ENCODE data around the gene TTC28.
"Not testable (repeated sequence)": the region's sequence is repeated elsewhere in the genome, so short reads cannot be mapped to it uniquely, and the experiment has no call there.

TTC28 gene

GRCh38 chr22:28604966-28605761 lies 74.5 kb downstream of the TTC28 start:
- no peak for DNase-seq
- no peak for ATAC-seq

GRCh38 chr22:28601915-28602314 lies 77.7 kb downstream of the TTC28 start:
- DNase-seq (no peak), ATAC-seq (no peak)

DNA sequence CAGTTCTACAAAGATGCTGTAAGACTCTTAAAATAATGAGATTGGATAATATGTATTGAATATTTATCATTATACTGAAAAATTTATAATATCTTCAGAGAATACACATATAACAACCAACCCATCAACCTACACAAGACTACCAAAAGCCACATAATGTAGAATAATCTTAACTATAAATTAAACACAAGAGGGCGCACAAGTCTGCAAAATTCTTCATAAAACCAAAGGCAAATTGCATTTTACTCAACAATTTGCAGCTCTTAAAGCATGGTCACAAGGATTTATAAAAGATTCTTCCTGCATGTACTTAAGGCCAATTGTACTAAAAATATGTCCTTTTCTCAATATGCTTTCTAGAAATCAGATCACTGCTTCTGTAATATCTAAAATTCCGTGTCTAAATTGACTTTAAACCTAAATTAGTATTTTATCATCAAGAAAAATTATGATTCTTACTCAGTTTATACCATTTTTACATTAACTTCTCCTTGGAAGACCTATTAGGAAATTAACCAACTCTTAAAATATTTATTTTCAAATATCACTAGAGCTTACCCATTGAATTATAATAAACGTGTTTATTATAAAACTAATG lies 79.0 kb downstream of the TTC28 start:
- no peak for DNase-seq
- no peak for ATAC-seq

GRCh38 chr22:28599693-28600092 lies 79.9 kb downstream of the TTC28 start:
- no peak for ATAC-seq
- DNase-seq: no peak

DNA sequence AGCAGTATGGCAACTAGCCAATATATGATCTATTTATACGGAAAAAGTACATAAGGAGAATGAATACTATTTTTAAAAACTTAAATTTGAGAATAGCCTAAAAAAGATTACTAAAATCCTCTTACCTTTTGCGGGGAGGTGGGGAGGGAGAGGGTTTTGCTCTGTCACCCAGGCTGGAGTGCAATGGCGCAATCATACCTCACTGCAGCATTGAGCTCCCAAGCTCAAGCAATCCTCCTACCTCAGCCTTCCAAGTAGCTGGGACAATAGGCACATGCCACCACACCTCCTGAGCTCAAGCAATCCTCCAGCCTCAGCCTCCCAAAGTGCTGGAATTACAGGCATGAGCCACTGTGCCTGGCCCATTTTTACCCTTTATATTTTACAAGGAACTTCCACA lies 82.0 kb downstream of the TTC28 start:
- no peak for ATAC-seq
- DNase-seq: no peak

DNA sequence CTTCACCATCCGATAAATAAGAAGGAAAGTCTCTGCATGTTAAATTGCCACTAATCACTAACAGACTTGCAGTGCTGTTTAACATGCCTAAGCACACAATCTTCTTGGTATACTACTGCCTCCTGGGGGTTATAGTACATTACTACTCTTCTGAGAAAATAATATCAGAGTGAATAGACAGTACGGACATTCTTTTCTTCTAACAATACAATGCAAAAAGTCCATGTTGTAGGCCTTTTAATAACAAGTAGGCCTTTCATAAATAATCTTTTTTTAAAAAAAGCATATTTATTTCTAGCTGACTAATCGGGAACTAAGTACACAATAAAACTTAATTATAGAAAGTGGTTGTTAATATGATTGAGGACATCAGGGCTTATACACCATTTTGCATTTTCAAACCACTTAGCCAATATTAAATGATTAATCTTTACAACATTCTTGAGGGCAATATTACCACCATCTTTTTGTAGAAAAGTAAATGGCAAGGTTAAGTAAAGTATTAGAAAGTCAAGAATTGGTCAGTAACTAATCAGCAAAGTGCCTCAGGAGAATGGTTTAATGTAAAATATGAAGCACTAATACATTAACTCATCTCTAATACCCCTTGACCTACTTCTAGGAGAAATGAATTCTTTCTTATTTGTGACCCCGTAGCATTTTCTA lies 84.7 kb downstream of the TTC28 start:
- peak; percentile 61 for ATAC-seq
- DNase-seq: no peak

DNA sequence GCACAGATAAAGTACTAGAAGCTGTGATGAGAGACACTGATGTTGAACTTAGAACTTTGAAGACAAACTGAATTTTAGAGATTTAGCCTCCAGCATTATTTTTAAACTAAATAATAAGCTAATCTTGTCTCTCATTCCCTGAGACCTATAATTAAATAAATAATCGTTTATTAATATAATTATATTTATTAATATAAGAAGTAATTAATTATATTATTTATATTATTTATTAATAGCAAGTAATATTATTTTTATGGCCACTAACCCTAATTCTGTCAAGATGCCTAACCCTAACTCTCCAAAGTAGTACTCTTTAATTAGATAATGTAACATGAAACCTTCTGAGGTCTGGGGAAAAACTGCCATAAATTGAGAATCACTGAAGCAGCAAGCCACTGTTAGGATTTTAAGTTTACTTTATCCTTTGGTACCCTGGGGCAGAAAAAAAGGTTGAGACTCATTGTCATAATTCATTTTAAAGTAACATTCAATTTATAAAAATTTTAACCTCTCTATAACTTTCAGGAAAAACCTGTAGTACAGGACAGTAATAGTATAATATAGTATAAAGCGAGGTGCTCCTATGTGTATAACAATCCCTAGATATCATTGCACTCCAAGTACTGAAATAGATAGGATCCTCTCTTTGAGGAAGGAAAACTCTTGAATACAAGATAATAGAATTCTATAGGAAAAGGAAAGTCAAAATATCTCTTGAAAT lies 85.4 kb downstream of the TTC28 start:
- no peak for DNase-seq
- ATAC-seq: no peak

DNA sequence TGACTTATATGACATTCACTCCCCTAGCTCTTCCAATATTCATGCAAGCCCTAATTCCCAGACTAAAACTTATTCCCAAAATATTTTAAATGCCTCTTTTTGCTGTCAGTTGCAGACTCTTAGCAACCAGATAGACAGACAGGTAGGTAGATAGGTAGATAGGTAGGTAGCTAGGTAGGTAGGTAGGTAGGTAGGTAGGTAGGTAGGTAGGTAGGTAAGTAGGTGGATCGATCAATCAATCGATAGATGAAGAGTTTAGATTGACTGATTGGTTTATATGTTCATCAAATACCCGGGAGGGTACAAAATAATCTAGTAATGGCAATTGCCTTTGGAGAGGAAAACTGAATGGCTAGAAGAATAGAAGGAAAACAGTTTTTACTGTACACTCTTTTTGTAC lies 86.3 kb downstream of the TTC28 start:
- no peak for DNase-seq
- no peak for ATAC-seq

DNA sequence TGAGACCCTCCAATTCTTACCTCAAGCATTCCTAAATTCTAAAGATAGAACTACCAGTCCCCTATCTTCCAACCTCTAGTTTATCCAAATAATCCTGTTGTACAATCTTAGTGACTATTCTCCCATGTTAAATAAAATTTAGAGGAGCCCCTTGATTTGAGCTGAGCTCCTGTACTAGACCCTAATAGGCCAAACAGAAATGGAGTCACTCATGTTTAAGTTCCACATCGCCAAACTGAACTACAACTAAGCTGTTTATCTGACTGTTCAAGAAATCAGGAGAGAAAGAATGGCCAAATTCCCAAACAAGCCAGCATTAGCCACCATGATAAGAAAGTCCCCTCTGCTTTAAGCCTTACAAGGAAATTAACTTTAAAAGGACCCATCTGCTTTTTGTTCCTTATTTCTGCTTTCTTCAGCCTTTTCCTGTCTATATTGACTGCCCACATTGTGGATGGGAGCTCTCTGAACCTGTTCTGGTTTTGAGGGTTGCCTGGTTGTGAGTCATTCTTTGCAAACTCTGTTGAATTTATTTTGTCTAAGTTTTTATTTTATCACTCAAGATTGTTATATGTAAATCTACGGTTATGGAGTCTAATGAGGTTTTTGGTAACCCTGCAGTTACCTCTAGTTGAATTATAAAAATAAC lies 90.4 kb downstream of the TTC28 start:
- ATAC-seq (no peak), DNase-seq (no peak)

GRCh38 chr22:28585324-28585723 lies 94.3 kb downstream of the TTC28 start:
- DNase-seq: no peak
- no peak for ATAC-seq

DNA sequence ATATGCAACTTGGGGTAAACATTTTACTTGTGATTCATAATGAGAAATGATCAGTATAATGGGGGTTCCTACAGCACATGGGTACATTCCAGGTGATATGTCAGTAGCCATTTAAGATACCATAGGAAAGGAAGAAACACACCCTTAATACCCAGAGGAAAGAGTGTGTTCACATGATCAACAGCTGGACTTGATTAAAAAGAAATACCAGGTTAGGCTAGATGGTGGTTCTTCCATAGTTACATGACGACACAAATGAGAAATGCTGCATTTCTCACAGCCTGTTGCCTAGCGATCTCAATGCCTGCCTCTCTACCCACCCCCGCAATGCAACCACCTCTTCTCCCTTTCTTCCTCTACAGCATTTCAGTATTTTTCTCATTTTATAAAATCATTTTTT lies 96.8 kb downstream of the TTC28 start:
- DNase-seq (no peak), ATAC-seq (no peak)

DNA sequence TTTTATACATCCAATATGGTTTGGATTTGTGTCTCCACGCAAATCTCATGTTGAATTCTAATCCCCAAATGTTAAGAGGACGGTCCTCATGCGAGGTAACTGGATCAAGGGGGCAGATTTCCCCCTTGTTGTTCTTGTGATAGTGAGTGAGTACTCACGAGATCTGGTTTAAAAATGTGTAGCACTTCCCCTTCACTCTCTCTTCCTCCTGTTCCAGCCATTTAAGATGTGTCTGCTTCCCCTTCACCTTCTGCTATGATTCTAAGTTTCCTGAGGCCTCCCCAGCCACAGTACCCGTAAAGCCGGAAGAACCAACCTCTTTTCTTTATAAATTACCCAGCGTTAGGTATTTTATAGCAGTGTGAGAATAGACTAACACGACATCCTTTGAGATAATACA lies 98.6 kb downstream of the TTC28 start:
- DNase-seq (no peak), ATAC-seq (no peak)

GRCh38 chr22:28576162-28576561 lies 103.5 kb downstream of the TTC28 start:
- ATAC-seq (no peak), DNase-seq (no peak)

DNA sequence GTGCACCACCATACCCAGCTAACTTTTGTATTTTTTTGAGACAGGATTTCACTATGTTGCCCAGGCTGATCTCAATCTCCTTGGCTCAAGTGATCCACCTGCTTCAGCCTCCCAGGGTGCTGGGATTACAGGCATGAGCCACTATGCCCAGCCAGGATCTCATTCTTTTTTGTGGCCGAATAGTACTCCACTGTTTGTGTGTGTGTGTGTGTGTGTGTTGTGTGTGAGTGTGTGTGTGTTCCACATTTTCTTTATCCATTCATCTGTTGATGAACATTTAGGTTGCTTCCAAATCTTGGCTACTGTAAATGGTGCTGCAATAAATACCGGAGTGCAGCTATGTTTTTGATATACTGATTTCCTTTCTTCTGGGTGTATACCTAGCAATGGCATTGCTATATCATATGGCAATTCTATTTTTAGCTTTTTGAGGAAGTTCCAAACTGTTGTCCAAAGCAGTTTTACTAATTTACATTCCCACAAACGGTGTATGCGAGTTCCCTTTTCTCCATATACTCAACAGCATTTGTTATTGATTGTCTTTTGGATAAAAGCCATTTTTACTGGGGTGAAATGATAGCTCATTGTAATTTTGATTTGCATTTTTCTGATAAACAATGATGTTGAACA lies 105.4 kb downstream of the TTC28 start:
- no peak for ATAC-seq
- DNase-seq: no peak

DNA sequence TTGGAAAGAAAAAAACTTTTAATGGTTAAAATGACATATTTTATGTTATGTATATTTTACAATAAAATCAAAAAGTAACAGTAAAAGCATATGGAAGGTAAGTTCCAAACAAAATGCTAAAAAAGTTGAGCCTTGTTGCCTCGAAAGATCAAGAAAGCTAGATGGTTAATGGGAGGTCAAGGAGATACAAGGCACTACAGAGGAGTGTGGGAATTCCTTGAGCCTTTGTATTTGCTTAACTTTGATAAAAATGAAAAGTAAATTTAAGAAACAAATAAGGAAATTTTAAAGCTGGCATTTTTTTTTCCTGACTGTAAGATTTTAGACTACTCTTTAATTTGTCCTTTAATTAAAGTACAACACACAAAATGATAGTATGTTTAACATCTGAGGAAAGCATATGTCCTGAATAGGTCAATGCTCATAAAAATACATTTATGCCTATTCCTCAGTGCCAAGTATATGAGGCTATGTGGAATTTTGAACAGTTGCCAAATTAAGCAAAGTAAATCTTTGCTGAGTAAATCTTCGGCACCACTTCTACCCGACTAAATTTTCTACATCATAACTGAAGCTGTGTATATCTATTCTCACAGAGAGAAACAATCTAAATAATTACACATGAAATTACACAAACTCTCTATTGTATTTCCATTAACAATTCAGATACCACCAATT lies 108.8 kb downstream of the TTC28 start:
- DNase-seq (no peak), ATAC-seq (no peak)

GRCh38 chr22:28568974-28569373 lies 110.7 kb downstream of the TTC28 start:
- not testable (repeated sequence) for DNase-seq, ATAC-seq

DNA sequence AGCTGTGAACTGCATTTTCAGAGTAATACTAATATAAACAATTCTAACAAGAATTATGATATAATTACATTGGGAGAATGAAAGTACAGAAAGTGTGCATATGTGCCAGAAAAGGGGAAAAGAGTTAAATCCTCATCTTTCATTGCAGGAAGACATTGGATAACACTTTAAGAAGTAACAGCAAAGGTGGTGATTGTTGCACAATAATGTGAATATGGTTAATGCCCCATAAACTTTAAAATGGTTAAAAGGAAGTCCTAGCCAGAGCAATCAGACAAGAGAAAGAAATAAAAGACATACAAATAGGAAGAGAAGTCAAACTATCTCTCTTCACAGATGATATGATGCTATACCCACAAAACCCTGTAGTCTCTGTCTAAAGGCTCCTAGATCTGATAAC lies 111.5 kb downstream of the TTC28 start:
- no peak for DNase-seq
- no peak for ATAC-seq

GRCh38 chr22:28566920-28567499 lies 112.6 kb downstream of the TTC28 start:
- not testable (repeated sequence) for ATAC-seq, DNase-seq

- DNase-seq (no peak), ATAC-seq (no peak)
Observed at GRCh38 chr22:28563636-28564035, 116.0 kb downstream of the TTC28 start.

DNA sequence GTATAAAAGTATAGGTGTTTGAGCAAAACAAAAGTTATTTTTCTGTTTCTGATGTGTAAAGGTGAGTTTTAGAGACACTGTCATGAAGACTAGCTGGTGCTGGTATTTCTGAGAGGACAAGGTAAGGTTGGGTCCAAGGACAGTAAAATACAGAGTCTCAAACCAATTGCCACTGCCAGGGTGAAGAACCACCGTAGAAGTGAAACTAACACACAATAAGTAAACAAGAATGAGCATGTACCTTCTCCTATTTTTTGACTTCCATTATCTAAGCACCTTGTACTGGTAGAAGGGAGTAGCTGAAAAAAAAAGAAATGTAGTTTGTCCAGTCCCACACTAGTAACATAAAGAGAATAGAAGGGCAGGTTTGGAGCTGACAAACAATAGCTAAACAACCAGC lies 117.3 kb downstream of the TTC28 start:
- no peak for DNase-seq
- no peak for ATAC-seq

GRCh38 chr22:28560743-28561101 lies 118.9 kb downstream of the TTC28 start:
- not testable (repeated sequence) for ATAC-seq, DNase-seq

Measured in stimulated activated naive CD8-positive, alpha-beta T cell treated with anti-CD3 and anti-CD28 coated beads, Interleukin-15, Interleukin-2, amounts not matched to agents 100 U/mL and 50 U/mL, for 24 hours (primary cell).